GM19035 (cell line): Measurements from ENCODE around the gene FAN1.

Experiments
- ATAC-seq: cut with Tn5 transposase; IDR thresholded peaks from one replicate; pipeline ENCODE4 v1.9.1; 2021; ENCODE audit not compliant: unreplicated experiment

The FAN1 gene

DNA sequence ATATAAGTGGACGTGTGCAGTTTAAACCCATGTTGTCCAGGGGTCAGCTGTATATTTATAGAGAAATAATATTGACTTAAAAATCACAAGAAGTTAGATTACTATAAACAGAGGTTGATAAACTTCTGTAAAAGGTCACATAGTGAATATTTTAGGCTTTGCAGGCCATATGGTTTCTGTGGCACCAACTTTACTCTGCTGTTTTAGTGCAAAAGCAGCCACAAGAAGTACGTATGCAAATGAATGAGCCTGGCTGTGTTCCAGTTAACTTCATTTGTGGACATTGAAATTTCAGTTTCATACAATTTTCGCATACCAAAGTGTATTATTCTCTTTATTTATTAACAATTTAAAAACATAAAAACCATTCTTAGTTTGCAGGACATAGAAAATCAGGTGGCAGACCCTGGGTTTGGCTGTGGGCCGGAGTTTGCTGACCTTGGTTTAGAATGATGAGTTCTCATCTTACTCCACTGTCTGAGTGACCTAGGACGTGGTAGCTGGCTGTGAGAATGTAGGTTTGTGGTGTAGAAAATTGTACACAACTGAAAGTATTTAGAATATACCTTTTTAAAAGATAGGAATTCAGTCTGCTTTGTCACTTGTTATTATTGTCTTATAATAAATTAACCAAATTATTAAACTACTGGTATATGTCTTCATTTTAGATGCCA, 16.3 kb downstream of the FAN1 start:
- no peak for ATAC-seq

- ATAC-seq, result no peak
Measured at GRCh38 chr15:30921106-30921505, 17.4 kb downstream of the FAN1 start.

DNA sequence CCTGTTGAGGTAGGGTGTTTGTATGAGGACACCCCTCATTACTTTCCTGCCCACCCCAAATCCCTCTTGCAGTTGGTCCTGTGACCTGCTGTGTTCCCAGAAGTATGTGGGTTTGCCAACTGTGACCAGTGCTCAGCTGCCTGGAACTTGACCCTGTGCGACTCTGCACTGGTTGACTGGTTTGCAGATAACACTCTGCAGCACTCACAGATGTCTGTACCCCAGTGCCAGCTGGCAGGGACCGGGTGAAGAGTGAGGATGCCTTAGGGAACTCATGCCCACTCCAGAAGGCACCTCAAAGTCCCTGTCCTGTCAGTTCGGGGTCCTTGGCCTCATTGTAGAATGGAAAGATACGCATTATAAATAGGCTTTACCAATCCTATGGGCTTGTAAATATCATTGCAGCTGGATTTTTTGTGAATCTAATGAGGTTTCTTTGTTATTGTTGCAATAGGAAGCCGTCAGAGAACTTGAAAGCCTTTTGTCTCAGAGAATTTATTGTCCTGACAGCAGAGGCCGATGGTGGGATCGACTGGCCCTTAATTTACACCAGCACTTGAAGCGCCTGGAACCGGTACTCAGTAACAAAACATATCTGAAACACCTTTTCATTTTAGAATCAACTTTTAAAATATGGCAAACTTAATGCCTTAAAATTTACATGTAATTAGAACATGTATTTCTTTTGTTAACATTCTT, 18.2 kb downstream of the FAN1 start:
- ATAC-seq, result no peak

DNA sequence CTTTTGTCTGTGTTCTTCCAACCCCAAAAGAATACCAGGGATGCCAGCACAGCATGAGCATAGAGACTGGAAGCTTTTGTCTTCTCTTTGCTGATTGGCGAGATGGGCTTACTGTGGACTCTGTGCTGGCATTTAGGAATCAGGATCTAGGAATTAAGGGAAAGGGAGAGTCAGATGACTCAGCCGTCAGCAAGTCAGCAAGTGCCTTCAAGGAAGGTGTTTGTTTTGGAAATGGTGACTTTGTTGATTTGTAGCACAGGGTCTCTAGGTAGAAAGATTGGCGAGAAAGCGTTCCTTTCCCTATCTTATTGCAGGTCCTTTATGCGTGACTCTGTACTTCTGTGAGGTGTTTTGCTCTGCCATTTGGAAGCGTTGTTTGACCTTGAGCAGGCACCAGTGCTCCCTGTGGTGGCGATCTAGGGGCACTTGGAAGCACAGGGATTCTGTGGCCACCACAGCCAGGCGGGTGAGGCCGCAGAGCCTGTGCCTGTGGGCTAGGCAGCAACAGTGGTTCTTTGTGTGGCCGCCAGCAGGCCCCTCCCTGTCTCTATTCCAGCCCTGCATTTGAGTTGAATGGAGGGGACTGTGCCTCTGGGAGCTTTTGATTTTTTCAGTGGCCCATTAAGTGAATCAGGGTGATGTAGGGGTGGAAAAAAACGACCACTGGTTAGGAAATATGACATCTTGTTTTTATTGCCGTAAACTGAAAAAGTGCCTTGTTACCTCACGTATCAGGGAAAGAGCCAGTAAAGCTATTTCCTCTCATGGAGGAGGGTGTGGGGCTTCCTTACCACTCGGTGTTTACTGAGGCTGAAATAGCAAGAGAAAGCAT, 19.0 kb downstream of the FAN1 start:
- no peak for ATAC-seq

DNA sequence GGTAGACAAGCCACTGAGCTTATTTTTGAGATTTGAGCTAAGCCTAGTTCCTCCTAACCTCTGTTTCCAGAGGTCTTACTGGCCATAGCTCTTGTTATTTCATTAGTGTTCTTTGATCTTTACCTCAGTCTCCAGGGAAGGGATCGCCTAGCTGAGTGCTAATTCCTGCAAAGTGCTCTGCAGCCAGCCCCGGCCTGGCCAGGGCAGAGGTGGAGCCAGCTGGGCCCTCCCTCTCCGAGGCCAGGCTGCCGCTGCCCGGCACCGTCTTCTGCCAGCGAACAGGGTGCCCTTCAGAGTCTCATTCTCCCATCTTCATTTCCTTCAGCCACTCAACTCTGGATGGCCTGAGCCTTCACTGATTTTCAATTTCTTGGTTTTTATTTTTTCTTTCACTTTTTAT, 19.7 kb downstream of the FAN1 start:
- no peak for ATAC-seq

- ATAC-seq, result no peak
Measured at GRCh38 chr15:30924353-30924752, 20.6 kb downstream of the FAN1 start.

GRCh38 chr15:30925686-30926085, 22.0 kb downstream of the FAN1 start:
- ATAC-seq, result no peak

GRCh38 chr15:30926161-30926560, 22.4 kb downstream of the FAN1 start:
- ATAC-seq, result no peak

GRCh38 chr15:30927148-30927761, 23.5 kb downstream of the FAN1 start:
- ATAC-seq, result no peak

GRCh38 chr15:30928076-30928475, 24.4 kb downstream of the FAN1 start:
- ATAC-seq, result no peak

DNA sequence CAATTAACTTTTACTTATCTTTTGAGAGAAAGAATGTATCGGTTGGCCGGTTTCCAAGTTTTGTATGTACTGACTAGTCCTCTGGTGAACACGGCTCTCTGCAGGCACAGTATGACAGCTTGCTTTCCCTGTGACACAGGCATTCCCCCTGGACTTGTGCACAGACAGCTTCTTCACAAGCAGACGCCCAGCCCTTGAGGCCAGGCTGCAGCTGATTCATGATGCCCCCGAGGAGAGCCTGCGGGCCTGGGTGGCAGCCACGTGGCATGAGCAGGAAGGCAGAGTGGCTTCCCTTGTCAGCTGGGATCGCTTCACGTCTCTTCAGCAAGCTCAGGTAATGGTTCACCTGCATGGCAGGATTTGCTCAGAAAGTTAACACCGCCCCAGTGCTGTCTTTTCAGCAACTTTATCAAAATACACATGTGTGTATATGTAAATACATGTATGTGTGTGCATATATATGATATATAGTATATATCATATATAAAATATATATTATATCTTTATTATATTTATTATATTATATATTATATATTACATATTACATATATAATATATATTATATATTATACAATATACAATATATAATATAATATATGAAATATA, 25.5 kb downstream of the FAN1 start:
- ATAC-seq, result no peak

- ATAC-seq, result no peak
Measured at GRCh38 chr15:30929982-30930381, 26.3 kb downstream of the FAN1 start.

DNA sequence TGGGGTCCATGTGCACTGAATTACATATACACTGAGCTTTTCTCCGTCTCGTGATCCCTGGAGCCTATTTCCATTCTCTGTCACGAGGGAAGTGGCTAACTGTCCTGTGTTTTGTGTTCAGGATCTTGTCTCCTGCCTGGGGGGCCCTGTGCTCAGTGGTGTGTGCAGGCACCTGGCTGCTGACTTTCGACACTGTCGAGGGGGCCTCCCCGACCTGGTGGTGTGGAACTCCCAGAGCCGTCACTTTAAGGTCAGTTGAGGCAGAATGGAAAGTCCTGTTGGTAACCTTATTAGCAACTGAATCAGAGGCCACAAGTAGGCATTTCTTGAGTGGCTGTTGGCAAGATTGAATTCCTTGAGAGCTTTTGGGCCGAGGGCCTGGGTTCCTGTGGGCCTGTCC, 26.7 kb downstream of the FAN1 start:
- no peak for ATAC-seq

DNA sequence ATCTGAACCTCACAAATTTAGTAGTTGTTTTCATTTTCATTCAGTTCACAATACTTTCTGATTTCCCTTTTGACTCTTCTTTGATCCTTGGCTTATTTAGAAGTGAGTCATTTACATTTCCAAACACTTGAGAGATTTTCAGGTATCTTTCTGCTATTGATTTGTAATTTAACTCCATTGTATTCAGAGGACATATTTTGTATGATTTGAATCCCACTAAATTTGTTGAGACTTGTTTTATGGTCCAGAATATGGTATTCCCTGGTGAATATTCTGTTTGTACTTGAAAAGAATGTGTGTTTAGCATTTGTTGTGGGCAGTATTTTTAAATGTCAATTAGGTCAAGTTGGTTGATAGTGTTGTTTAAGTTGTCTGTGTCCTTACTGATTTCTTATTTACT, 29.6 kb downstream of the FAN1 start:
- no peak for ATAC-seq

- no peak for ATAC-seq
Measured at GRCh38 chr15:30939161-30939560, 35.4 kb downstream of the FAN1 start.

GRCh38 chr15:30940359-30940758, 36.6 kb downstream of the FAN1 start:
- ATAC-seq, result no peak

DNA sequence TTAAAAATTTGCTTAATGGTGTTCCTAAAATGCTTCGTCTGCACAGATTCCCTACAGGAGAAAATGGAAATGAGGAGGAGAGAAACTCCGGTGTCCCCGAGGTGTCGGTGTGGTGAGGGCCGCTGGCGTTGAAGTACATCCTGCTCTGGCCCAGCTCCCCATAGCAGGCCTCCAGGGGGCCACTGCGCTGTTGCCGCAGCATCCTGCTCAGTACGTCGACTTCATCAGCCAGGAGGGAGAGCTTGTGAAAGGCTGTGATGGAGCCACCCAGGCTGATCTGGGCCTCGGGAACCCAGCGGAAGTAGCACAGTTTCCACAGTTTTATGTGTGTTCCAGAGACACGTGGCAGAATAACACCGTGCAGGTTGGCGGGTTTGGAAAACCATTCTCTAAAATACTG, 37.8 kb downstream of the FAN1 start:
- no peak for ATAC-seq

GRCh38 chr15:30943654-30944335, 40.1 kb downstream of the FAN1 start:
- ATAC-seq, result no peak

GRCh38 chr15:30953183-30953582, 49.5 kb downstream of the FAN1 start:
- ATAC-seq, result no peak

DNA sequence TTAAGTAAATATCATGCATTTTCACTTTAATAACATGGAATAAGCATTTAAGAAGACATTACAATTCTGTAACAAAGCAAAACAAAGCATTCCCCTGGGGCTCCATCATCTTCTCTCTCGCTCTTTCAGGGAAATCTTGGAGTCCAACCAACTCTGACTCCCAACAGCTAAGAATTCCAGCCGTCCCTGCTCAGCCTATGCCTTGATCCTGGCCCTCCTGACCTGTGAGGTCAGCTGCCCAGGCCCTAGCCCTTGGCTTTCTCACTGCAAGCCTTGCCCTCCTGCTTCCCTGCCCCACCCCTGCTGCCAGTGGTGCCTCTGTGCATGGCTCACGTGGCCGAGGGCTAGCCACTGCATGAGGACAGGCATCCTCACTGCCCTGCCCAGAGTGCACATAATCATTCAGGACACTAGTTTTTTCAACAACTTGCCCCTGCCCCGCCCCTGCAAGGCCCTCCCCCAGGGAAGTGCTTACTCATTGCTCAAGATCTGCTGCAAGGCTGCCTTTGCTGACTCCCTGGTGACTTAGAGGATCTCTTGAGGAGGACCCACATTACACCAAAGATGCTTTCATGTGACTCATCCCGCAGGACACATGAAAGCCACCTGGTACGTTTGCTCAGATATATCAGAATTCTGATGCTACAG, 50.1 kb downstream of the FAN1 start:
- ATAC-seq, result no peak
